IMR-90 (cell line): Measurements from ENCODE around the gene LETM1. TPM values are rescaled to one million over a fixed set of nuclear protein-coding genes. Genes with fewer than 3 reads are reported as not detected.
A peak's percentile ranks its signal among the peaks of the same experiment; 100 is the strongest.

Experiments used
- ATAC-seq: fragments of 200-7000 bp; cut with Tn5 transposase; 2 replicates; pipeline ENCODE4 v1.9.1; 2020; ENCODE audit warnings: low read depth, mild to moderate bottlenecking, moderate library complexity
- BruUV-seq: library from RNA; stranded (reverse); fragments of 400-500 nt; replicated peaks from 2 replicates; lab custom pipeline; 2021; lab: Mats Ljungman, UMichigan
- CTCF ChIA-PET: fragments of 300-600 bp; formaldehyde crosslinking; extraction: SDS; loops from one replicate; lab custom pipeline; 2021; ENCODE audit warnings: antibody characterized with exemption; lab: Yijun Ruan, JAX
- POLR2A ChIA-PET: fragments of 300-600 bp; sonication (Branson Sonifier 250); formaldehyde crosslinking; loops from one replicate; lab custom pipeline; 2022; ENCODE audit warnings: antibody characterized with exemption; ENCODE audit not compliant: unreplicated experiment; lab: Charles Lee
- DNase-seq: peaks from one replicate; pipeline ENCODE4 v3.0.0; 2013
- H2AFZ ChIP-seq: replicated peaks from 2 replicates; pipeline ENCODE3; 2013; ENCODE audit warnings: low read length, mild to moderate bottlenecking; ENCODE audit not compliant: poor library complexity
- H2AK5ac ChIP-seq: 2 replicates; pipeline ENCODE4 v1.6.1; 2013; ENCODE audit warnings: low read depth, low read length, inconsistent platforms
- H2AK9ac ChIP-seq: replicated peaks from 2 replicates; pipeline ENCODE3; 2013; ENCODE audit warnings: mild to moderate bottlenecking, low read depth, low read length, moderate library complexity; ENCODE audit not compliant: poor library complexity
- H2BK120ac ChIP-seq: 2 replicates; pipeline ENCODE4 v1.6.1; 2013; ENCODE audit warnings: low read depth, low read length, inconsistent platforms
- H2BK15ac ChIP-seq: 3 replicates; pipeline ENCODE4 v1.6.1; 2013; ENCODE audit warnings: low read depth, low read length, inconsistent platforms
- H2BK20ac ChIP-seq: 2 replicates; pipeline ENCODE4 v1.6.1; 2013; ENCODE audit warnings: low read depth, mild to moderate bottlenecking, inconsistent platforms, low read length, moderate library complexity
- H2BK5ac ChIP-seq: 2 replicates; pipeline ENCODE4 v1.6.1; 2013; ENCODE audit warnings: mild to moderate bottlenecking, low read depth, low read length, inconsistent platforms; ENCODE audit not compliant: poor library complexity, severe bottlenecking
- H3K14ac ChIP-seq: replicated peaks from 2 replicates; pipeline ENCODE4 v1.6.1; 2013; ENCODE audit warnings: low read depth, low read length, inconsistent platforms
- H3K18ac ChIP-seq: 2 replicates; pipeline ENCODE4 v1.6.1; 2013; ENCODE audit warnings: low read depth, low read length, control low read depth
- H3K23ac ChIP-seq: 2 replicates; pipeline ENCODE4 v1.6.1; 2013; ENCODE audit warnings: low read depth, low read length, inconsistent platforms
- H3K27ac ChIP-seq: 2 replicates; pipeline ENCODE4 v1.5.1; 2013; ENCODE audit warnings: mild to moderate bottlenecking, control low read depth, low read length; ENCODE audit not compliant: insufficient read depth
- H3K27me3 ChIP-seq: 2 replicates; pipeline ENCODE4 v1.6.1; 2013; ENCODE audit warnings: low read length; ENCODE audit not compliant: control insufficient read depth, insufficient read depth
- H3K36me3 ChIP-seq: 2 replicates; pipeline ENCODE4 v1.6.1; 2013; ENCODE audit warnings: low read length, mixed read lengths; ENCODE audit not compliant: control insufficient read depth, insufficient read depth
- H3K4ac ChIP-seq: 2 replicates; pipeline ENCODE4 v1.6.1; 2013; ENCODE audit warnings: low read depth, low read length, inconsistent platforms
- H3K4me1 ChIP-seq: 2 replicates; pipeline ENCODE4 v1.6.1; 2013; ENCODE audit warnings: low read length, mixed read lengths; ENCODE audit not compliant: control insufficient read depth, insufficient read depth
- H3K4me2 ChIP-seq: 2 replicates; pipeline ENCODE4 v1.6.1; 2013; ENCODE audit warnings: low read depth, mild to moderate bottlenecking, control low read depth, low read length, moderate library complexity
- H3K4me3 ChIP-seq: 2 replicates; pipeline ENCODE4 v1.5.1; 2013; ENCODE audit warnings: low read depth, mild to moderate bottlenecking, control low read depth, low read length, moderate library complexity; ENCODE audit not compliant: insufficient read depth
- H3K56ac ChIP-seq: 2 replicates; pipeline ENCODE4 v1.6.1; 2013; ENCODE audit warnings: low read length, inconsistent platforms; ENCODE audit not compliant: insufficient read depth; ENCODE audit errors: extremely low read depth
- H3K79me1 ChIP-seq, 2 experiments: 2 replicates each; pipeline ENCODE4 v1.6.1; 2013; ENCODE audit warnings: low read length in 2 of 2, inconsistent platforms in 1 of 2, low read depth in 1 of 2
- H3K9ac ChIP-seq: 2 replicates; pipeline ENCODE4 v1.6.1; 2013; ENCODE audit warnings: low read depth, low read length, control low read depth
- H3K9me1 ChIP-seq: 2 replicates; pipeline ENCODE4 v1.6.1; 2013; ENCODE audit warnings: low read length, inconsistent platforms; ENCODE audit not compliant: insufficient read depth
- H3K9me3 ChIP-seq: 2 replicates; pipeline ENCODE4 v1.6.1; 2013; ENCODE audit warnings: low read length; ENCODE audit not compliant: control insufficient read depth, insufficient read depth
- H4K20me1 ChIP-seq: 2 replicates; pipeline ENCODE4 v1.6.1; 2013; ENCODE audit warnings: low read length, inconsistent platforms; ENCODE audit not compliant: insufficient read depth
- H4K5ac ChIP-seq: 2 replicates; pipeline ENCODE4 v1.6.1; 2013; ENCODE audit warnings: mild to moderate bottlenecking, low read depth, low read length, control low read depth
- H4K8ac ChIP-seq, 2 experiments: 2 replicates each; pipeline ENCODE4 v1.6.1; 2013; ENCODE audit warnings: low read depth in 2 of 2, low read length in 2 of 2, control low read depth in 1 of 2, inconsistent platforms in 1 of 2
- H4K91ac ChIP-seq: 2 replicates; pipeline ENCODE4 v1.6.1; 2013; ENCODE audit warnings: low read depth, low read length, inconsistent platforms; ENCODE audit not compliant: insufficient read depth
- BHLHE40 ChIP-seq: fragments of 150-350 bp; IDR thresholded peaks from 2 replicates; pipeline ENCODE4 v1.6.1; 2016; ENCODE audit warnings: mild to moderate bottlenecking, low read depth, low read length
- CEBPB ChIP-seq: IDR thresholded peaks from 2 replicates; pipeline ENCODE4 v1.6.1; 2012; ENCODE audit warnings: low read depth, low read length, improper control_type of control experiment
- CHD1 ChIP-seq: IDR thresholded peaks from 2 replicates; pipeline ENCODE4 v1.6.1; 2012; ENCODE audit warnings: low read depth, low read length, improper control_type of control experiment
- FOS ChIP-seq: fragments of 150-350 bp; IDR thresholded peaks from 2 replicates; pipeline ENCODE4 v1.6.1; 2016; ENCODE audit warnings: low read depth, low read length
- MAFK ChIP-seq: IDR thresholded peaks from 2 replicates; pipeline ENCODE4 v1.6.1; 2012; ENCODE audit warnings: low read depth, low read length, improper control_type of control experiment
- MAZ ChIP-seq: IDR thresholded peaks from 2 replicates; pipeline ENCODE4 v1.6.1; 2012; ENCODE audit warnings: low read depth, mild to moderate bottlenecking, low read length, improper control_type of control experiment, moderate library complexity, borderline replicate concordance
- MXI1 ChIP-seq: IDR thresholded peaks from 2 replicates; pipeline ENCODE4 v1.6.1; 2012; ENCODE audit warnings: low read depth, mild to moderate bottlenecking, low read length, moderate library complexity, borderline replicate concordance
- NFE2L2 ChIP-seq: fragments of 150-350 bp; IDR thresholded peaks from 2 replicates; pipeline ENCODE4 v1.6.1; 2016; ENCODE audit warnings: low read depth, mild to moderate bottlenecking, low read length
- POLR2A ChIP-seq: IDR thresholded peaks from 2 replicates; pipeline ENCODE4 v1.6.1; 2012; ENCODE audit warnings: mild to moderate bottlenecking, low read depth, low read length
- RAD21 ChIP-seq: IDR thresholded peaks from 2 replicates; pipeline ENCODE4 v1.6.1; 2012; ENCODE audit warnings: low read length, improper control_type of control experiment
- RCOR1 ChIP-seq: IDR thresholded peaks from 2 replicates; pipeline ENCODE4 v1.6.1; 2012; ENCODE audit warnings: mild to moderate bottlenecking, low read length, improper control_type of control experiment; ENCODE audit not compliant: insufficient replicate concordance
- RFX5 ChIP-seq: IDR thresholded peaks from 2 replicates; pipeline ENCODE4 v1.8.0; 2012; ENCODE audit warnings: low read depth, mild to moderate bottlenecking, low read length, moderate library complexity
- SMC3 ChIP-seq: fragments of 150-350 bp; IDR thresholded peaks from 2 replicates; pipeline ENCODE4 v1.6.1; 2016; ENCODE audit warnings: low read depth, mild to moderate bottlenecking, antibody characterized with exemption, low read length, moderate library complexity
- WGBS, 2 experiments: methylation state at CpG; one replicate each; pipeline versions ENCODE4 v1.1.5 to v1.1.7; 2013; ENCODE audit warnings: missing lambda C conversion rate in 2 of 2; ENCODE audit not compliant: insufficient read length in 1 of 2; ENCODE audit errors: extremely low coverage in 2 of 2; 5-methylcytosine and 5-hydroxymethylcytosine counted together
- dilution Hi-C: fragments of 300-500 bp; cut with HindIII; formaldehyde crosslinking; loops from one replicate; pipeline ENCODE4 v1.14.3; 2018; ENCODE audit warnings: low sequenced_read_pairs; ENCODE audit not compliant: unreplicated experiment
- in situ Hi-C: fragments of 300-500 bp; cut with MboI; formaldehyde crosslinking; loops from 3 replicates; pipeline ENCODE4 v1.14.3; 2019; ENCODE audit warnings: low sequenced_read_pairs, inconsistent platforms, mixed read lengths
- intact Hi-C: fragments of 100-400 bp; cut with micrococcal nuclease; formaldehyde crosslinking; loops from 2 replicates; pipeline ENCODE4 v1.10.0; 2022
- polyA plus RNA-seq, 3 experiments: library from polyadenylated mRNA; depleted of rRNA; stranded (reverse); fragments of >200 nt; gene quantifications; 2 replicates each; pipeline ENCODE4 v1.2.3, GENCODE V29; 2012; ENCODE audit warnings: low replicate concordance in 1 of 3
- total RNA-seq: library from RNA; depleted of rRNA; stranded (reverse); fragments of >200 nt; gene quantifications from 2 replicates; pipeline ENCODE4 v1.2.3, GENCODE V29; 2012
- TF ChIP-seq, protein P1 (sequence below): conservative IDR thresholded peaks from 2 replicates; pipeline ENCODE4 v1.5.1; 2012; ENCODE audit warnings: mild to moderate bottlenecking, low read depth, low read length, improper control_type of control experiment
- TF ChIP-seq, protein P2 (sequence below): fragments of 150-350 bp; IDR thresholded peaks from 2 replicates; pipeline ENCODE4 v1.6.1; 2017; ENCODE audit warnings: mild to moderate bottlenecking, antibody characterized with exemption, low read length, low read depth
- TF ChIP-seq, protein P3 (sequence below): fragments of 150-350 bp; IDR thresholded peaks from 2 replicates; pipeline ENCODE4 v1.6.1; 2016; ENCODE audit warnings: low read depth, mild to moderate bottlenecking, low read length, moderate library complexity, borderline replicate concordance

The LETM1 gene
- total and polyA plus RNA-seq, 2 of the 4 experiments (the other 2 are of a cell fraction), result 25.0 to 49.3 TPM

DNA sequence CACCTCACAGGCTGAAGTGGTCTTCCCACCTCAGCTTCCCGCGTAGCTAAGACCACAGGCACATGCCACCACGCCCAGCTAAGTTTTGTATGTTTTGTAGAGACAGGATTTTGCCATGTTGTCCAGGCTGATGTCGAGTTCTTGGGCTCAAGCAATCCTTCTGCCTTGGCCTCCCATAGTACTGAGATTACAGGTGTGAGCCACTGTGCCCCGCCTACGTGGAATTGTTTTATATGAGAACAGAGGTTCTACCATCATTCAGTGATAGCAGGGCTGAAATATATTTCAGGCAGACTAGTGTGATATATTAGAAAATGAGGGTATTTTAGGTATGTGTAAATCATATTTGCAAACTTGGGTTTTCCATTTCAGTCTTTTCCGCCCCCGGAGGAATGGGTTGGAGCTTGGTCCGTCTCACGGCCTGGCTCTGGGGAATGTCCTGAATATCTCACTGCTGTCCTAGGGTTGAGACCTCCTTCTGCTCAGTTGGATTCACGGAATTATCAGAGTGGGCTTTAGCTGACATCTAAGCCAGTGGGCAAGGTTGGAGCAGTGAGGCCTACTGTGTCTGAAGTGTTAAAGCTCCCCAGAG, 35.1 kb upstream of the LETM1 start:
- in situ Hi-C loops (no loop called here), dilution Hi-C loops (no loop called here), intact Hi-C loops (no loop called here)
- Histone ChIP-seq H2BK120ac (peak overlapping the region; percentile 37; the same call in 1 of the 2 replicates), H3K4me2 (no peak overlapping the region), H2AFZ (no peak overlapping the region), H3K27me3 (no peaks in the 10 kb centered on the region), H2BK5ac (no peak overlapping the region), H4K20me1 (peaks cover 69% of the 10 kb centered on the region), H4K8ac (no peak overlapping the region; a peak in 1 of 4 replicates), H3K18ac (no peak overlapping the region), H3K23ac (no peak overlapping the region), H4K91ac (peak overlapping the region; percentile 9; the same call in 1 of the 2 replicates), H3K56ac (no peak overlapping the region), H4K5ac (peak overlapping the region; percentile 72), H3K27ac (peak overlapping the region; percentile 32; the same call in 1 of the 2 replicates), H3K79me1 (peaks cover 0 to 38% of the 10 kb centered on the region in 2 experiments; a peak in 2 of 4 replicates), H3K4ac (peak overlapping the region; percentile 32; the same call in 1 of the 2 replicates), H3K9ac (no peak overlapping the region), H2AK9ac (no peak overlapping the region), H2AK5ac (peak overlapping the region; percentile 66; the same call in 1 of the 2 replicates), H3K9me3 (no peaks in the 10 kb centered on the region), H3K4me3 (no peak overlapping the region), H2BK15ac (no peak overlapping the region), H3K4me1 (peaks cover 15% of the 10 kb centered on the region), H2BK20ac (no peak overlapping the region), H3K36me3 (no peaks in the 10 kb centered on the region), H3K9me1 (0 out of 2 replicates have a peak, but pooled peaks cover 6% of the 10 kb centered on the region), H3K14ac (no peak overlapping the region)
- ATAC-seq, result no peak
- CTCF ChIA-PET, result no interaction called here
- no TSS peak for BruUV-seq
- 98% methylated on average over 7 of the region's 11 CpGs; no CpG with 5 or more reads in 1 of the 2 experiments for WGBS, 2 experiments
- TF ChIP-seq, protein P1, sequence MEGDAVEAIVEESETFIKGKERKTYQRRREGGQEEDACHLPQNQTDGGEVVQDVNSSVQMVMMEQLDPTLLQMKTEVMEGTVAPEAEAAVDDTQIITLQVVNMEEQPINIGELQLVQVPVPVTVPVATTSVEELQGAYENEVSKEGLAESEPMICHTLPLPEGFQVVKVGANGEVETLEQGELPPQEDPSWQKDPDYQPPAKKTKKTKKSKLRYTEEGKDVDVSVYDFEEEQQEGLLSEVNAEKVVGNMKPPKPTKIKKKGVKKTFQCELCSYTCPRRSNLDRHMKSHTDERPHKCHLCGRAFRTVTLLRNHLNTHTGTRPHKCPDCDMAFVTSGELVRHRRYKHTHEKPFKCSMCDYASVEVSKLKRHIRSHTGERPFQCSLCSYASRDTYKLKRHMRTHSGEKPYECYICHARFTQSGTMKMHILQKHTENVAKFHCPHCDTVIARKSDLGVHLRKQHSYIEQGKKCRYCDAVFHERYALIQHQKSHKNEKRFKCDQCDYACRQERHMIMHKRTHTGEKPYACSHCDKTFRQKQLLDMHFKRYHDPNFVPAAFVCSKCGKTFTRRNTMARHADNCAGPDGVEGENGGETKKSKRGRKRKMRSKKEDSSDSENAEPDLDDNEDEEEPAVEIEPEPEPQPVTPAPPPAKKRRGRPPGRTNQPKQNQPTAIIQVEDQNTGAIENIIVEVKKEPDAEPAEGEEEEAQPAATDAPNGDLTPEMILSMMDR, result no peak
- TF ChIP-seq, protein P2, sequence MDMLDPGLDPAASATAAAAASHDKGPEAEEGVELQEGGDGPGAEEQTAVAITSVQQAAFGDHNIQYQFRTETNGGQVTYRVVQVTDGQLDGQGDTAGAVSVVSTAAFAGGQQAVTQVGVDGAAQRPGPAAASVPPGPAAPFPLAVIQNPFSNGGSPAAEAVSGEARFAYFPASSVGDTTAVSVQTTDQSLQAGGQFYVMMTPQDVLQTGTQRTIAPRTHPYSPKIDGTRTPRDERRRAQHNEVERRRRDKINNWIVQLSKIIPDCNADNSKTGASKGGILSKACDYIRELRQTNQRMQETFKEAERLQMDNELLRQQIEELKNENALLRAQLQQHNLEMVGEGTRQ, result no peak
- TF ChIP-seq, protein P3, sequence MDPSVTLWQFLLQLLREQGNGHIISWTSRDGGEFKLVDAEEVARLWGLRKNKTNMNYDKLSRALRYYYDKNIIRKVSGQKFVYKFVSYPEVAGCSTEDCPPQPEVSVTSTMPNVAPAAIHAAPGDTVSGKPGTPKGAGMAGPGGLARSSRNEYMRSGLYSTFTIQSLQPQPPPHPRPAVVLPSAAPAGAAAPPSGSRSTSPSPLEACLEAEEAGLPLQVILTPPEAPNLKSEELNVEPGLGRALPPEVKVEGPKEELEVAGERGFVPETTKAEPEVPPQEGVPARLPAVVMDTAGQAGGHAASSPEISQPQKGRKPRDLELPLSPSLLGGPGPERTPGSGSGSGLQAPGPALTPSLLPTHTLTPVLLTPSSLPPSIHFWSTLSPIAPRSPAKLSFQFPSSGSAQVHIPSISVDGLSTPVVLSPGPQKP, result no peak
- TF ChIP-seq NFE2L2 (no peak), SMC3 (no peak), MAFK (no peak), BHLHE40 (no peak), CEBPB (no peak), MAZ (no peak), RCOR1 (no peak), RFX5 (no peak), FOS (no peak), RAD21 (no peak), POLR2A (no peak), CHD1 (no peak), MXI1 (no peak)
- DNase-seq, result no peak
- POLR2A ChIA-PET, result no interaction called here
